GM18867 (cell line): ENCODE data around the gene OR9Q1.

Source experiments
- ATAC-seq: cut with Tn5 transposase; IDR thresholded peaks from one replicate; pipeline ENCODE4 v1.9.1; 2021; ENCODE audit warnings: mild to moderate bottlenecking, moderate library complexity; ENCODE audit not compliant: unreplicated experiment

OR9Q1 gene

GRCh38 chr11:58227956-58228615 lies 204.4 kb downstream of the OR9Q1 start:
- no peak for ATAC-seq
